ENCODE measurements around the gene RASSF5. TPM values are rescaled to one million over a fixed set of nuclear protein-coding genes. Genes with fewer than 3 reads are reported as not detected.

The RASSF5 gene
- total RNA-seq, 1 donor from 2014 or later = 1.2 TPM

DNA sequence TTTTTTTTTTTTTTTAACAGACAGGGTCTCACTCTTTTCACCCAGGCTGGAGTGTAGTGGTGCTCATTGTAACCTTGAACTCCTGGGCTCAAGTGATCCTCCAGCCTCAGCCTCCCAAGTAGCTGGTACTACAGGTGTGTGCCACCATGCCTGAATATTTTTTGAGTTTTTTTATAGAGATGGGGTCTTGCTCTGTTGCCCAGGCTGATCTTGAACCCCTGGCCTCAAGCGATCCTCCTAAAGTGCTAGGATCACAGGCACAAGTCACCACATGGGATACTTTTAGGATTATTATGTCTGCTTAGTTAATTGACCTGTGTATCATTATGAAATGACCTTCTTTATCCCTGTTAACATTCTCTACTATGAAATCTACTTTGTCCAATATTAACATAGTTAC is 38.0 kb downstream of the RASSF5 start:
- Mint-ChIP-seq H3K4me1 (ENCODE audit: unreplicated experiment) (no peaks in the 10 kb centered on the region), H3K4me3 (ENCODE audit: unreplicated experiment) (no peak overlapping the region), H3K36me3 (ENCODE audit: low read depth, unreplicated experiment) (no peaks in the 10 kb centered on the region), H3K9me3 (ENCODE audit: unreplicated experiment) (no peaks in the 10 kb centered on the region), H3K27me3 (ENCODE audit: unreplicated experiment) (no peaks in the 10 kb centered on the region), H3K27ac (ENCODE audit: unreplicated experiment) (no peak overlapping the region)
- DNase-seq (ENCODE audit: low spot score) = no peak
- no peak for TF ChIP-seq CTCF (IDR thresholded peaks at IDR 0.05; ENCODE audit: unreplicated experiment)

GRCh38 chr1:206547104-206547503 is 39.8 kb downstream of the RASSF5 start:
- DNase-seq (ENCODE audit: low spot score) = no peak
- H3K36me3 Mint-ChIP-seq (ENCODE audit: low read depth, unreplicated experiment) = no peaks in the 10 kb centered on the region
- no peak overlapping the region for H3K27ac Mint-ChIP-seq (ENCODE audit: unreplicated experiment)
- peaks cover 2% of the 10 kb centered on the region for H3K27me3 Mint-ChIP-seq (ENCODE audit: unreplicated experiment)
- H3K4me3 Mint-ChIP-seq (ENCODE audit: unreplicated experiment) = no peak overlapping the region
- no peak for TF ChIP-seq CTCF (IDR thresholded peaks at IDR 0.05; ENCODE audit: unreplicated experiment)
- H3K4me1 Mint-ChIP-seq (ENCODE audit: unreplicated experiment) = no peaks in the 10 kb centered on the region
- no peaks in the 10 kb centered on the region for H3K9me3 Mint-ChIP-seq (ENCODE audit: unreplicated experiment)

GRCh38 chr1:206550446-206550845 is 43.1 kb downstream of the RASSF5 start:
- no peak overlapping the region for H3K27ac Mint-ChIP-seq (ENCODE audit: unreplicated experiment)
- H3K4me3 Mint-ChIP-seq (ENCODE audit: unreplicated experiment) = no peak overlapping the region
- no peaks in the 10 kb centered on the region for H3K36me3 Mint-ChIP-seq (ENCODE audit: low read depth, unreplicated experiment)
- no peaks in the 10 kb centered on the region for H3K9me3 Mint-ChIP-seq (ENCODE audit: unreplicated experiment)
- no peak for TF ChIP-seq CTCF (IDR thresholded peaks at IDR 0.05; ENCODE audit: unreplicated experiment)
- no peak for DNase-seq (ENCODE audit: low spot score)
- H3K4me1 Mint-ChIP-seq (ENCODE audit: unreplicated experiment) = peaks cover 5% of the 10 kb centered on the region
- H3K27me3 Mint-ChIP-seq (ENCODE audit: unreplicated experiment) = peaks cover 2% of the 10 kb centered on the region

DNA sequence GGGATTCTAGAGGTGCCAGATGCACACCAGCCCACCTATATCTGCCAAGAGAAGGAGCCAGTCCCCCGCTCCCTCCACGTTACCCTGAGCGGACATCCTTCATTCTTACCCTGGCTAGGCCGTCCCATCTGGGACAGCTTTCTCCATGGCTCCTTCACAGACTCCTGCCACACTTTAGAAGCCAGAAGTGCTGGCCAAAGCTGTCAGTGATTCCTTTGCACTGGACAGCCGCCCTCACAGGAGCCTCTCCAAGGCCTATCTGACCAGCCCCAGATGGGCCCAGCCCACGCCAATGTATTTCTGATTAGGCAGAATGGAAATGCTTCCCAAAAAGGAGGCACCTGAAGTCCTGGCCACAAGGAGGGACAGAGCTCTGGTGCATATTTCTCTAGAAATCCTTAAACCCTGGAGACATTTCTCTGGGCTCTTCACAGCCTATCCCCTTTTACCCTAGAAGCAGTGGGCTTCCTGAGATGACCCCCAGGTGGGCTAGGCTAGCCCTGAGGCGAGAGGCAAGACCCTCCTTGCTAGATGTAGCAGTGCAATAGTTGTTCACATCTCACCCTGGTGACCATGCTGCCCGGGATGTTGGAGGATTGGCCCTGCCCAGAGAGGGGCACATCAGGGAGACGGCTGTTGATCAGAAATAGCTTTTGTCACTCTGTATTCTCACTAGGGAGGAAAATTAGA is 44.1 kb downstream of the RASSF5 start:
- H3K9me3 Mint-ChIP-seq (ENCODE audit: unreplicated experiment) = no peaks in the 10 kb centered on the region
- DNase-seq (ENCODE audit: low spot score) = no peak
- H3K4me1 Mint-ChIP-seq (ENCODE audit: unreplicated experiment) = peaks cover 10% of the 10 kb centered on the region
- H3K27ac Mint-ChIP-seq (ENCODE audit: unreplicated experiment) = no peak overlapping the region
- H3K36me3 Mint-ChIP-seq (ENCODE audit: low read depth, unreplicated experiment) = no peaks in the 10 kb centered on the region
- H3K27me3 Mint-ChIP-seq (ENCODE audit: unreplicated experiment) = peaks cover 6% of the 10 kb centered on the region
- no peak overlapping the region for H3K4me3 Mint-ChIP-seq (ENCODE audit: unreplicated experiment)
- no peak for TF ChIP-seq CTCF (IDR thresholded peaks at IDR 0.05; ENCODE audit: unreplicated experiment)

DNA sequence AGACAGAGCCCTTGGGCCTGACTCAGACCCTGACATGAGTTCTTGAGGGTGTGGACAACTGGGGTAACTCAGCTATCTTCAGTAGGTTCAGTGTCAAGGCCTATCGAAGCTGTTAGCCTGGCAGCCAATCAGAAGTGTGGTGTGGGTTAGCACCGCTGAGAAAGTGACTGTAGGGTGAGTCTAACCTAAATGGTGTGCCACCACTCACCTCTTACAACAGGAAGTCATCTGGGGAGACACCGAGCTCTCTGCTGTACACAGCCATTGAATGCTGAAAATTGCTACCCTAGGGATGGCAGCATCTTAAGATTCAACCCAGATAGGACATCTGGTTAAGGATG is 44.6 kb downstream of the RASSF5 start:
- Mint-ChIP-seq H3K4me1 (ENCODE audit: unreplicated experiment) (peaks cover 12% of the 10 kb centered on the region), H3K27me3 (ENCODE audit: unreplicated experiment) (peaks cover 7% of the 10 kb centered on the region), H3K36me3 (ENCODE audit: low read depth, unreplicated experiment) (no peaks in the 10 kb centered on the region), H3K9me3 (ENCODE audit: unreplicated experiment) (no peaks in the 10 kb centered on the region), H3K27ac (ENCODE audit: unreplicated experiment) (no peak overlapping the region), H3K4me3 (ENCODE audit: unreplicated experiment) (no peak overlapping the region)
- TF ChIP-seq CTCF (IDR thresholded peaks at IDR 0.05; ENCODE audit: unreplicated experiment) = no peak
- no peak for DNase-seq (ENCODE audit: low spot score)
